IMR-90 (cell line): ENCODE measurements around the gene LY6G6D. TPM values are rescaled to one million over a fixed set of nuclear protein-coding genes. Genes with fewer than 3 reads are reported as not detected.

Source experiments
- ATAC-seq: fragments of 200-7000 bp; cut with Tn5 transposase; 2 replicates; pipeline ENCODE4 v1.9.1; 2020; ENCODE audit warnings: low read depth, mild to moderate bottlenecking, moderate library complexity
- BruUV-seq: library from RNA; stranded (reverse); fragments of 400-500 nt; replicated peaks from 2 replicates; lab custom pipeline; 2021; lab: Mats Ljungman, UMichigan
- CTCF ChIA-PET: fragments of 300-600 bp; formaldehyde crosslinking; extraction: SDS; loops from one replicate; lab custom pipeline; 2021; ENCODE audit warnings: antibody characterized with exemption; lab: Yijun Ruan, JAX
- POLR2A ChIA-PET: fragments of 300-600 bp; sonication (Branson Sonifier 250); formaldehyde crosslinking; loops from one replicate; lab custom pipeline; 2022; ENCODE audit warnings: antibody characterized with exemption; ENCODE audit not compliant: unreplicated experiment; lab: Charles Lee
- DNase-seq: peaks from one replicate; pipeline ENCODE4 v3.0.0; 2013
- H2AFZ ChIP-seq: replicated peaks from 2 replicates; pipeline ENCODE3; 2013; ENCODE audit warnings: low read length, mild to moderate bottlenecking; ENCODE audit not compliant: poor library complexity
- H2AK5ac ChIP-seq: 2 replicates; pipeline ENCODE4 v1.6.1; 2013; ENCODE audit warnings: low read depth, low read length, inconsistent platforms
- H2AK9ac ChIP-seq: replicated peaks from 2 replicates; pipeline ENCODE3; 2013; ENCODE audit warnings: mild to moderate bottlenecking, low read depth, low read length, moderate library complexity; ENCODE audit not compliant: poor library complexity
- H2BK120ac ChIP-seq: 2 replicates; pipeline ENCODE4 v1.6.1; 2013; ENCODE audit warnings: low read depth, low read length, inconsistent platforms
- H2BK15ac ChIP-seq: 3 replicates; pipeline ENCODE4 v1.6.1; 2013; ENCODE audit warnings: low read depth, low read length, inconsistent platforms
- H2BK20ac ChIP-seq: 2 replicates; pipeline ENCODE4 v1.6.1; 2013; ENCODE audit warnings: low read depth, mild to moderate bottlenecking, inconsistent platforms, low read length, moderate library complexity
- H2BK5ac ChIP-seq: 2 replicates; pipeline ENCODE4 v1.6.1; 2013; ENCODE audit warnings: mild to moderate bottlenecking, low read depth, low read length, inconsistent platforms; ENCODE audit not compliant: poor library complexity, severe bottlenecking
- H3K14ac ChIP-seq: replicated peaks from 2 replicates; pipeline ENCODE4 v1.6.1; 2013; ENCODE audit warnings: low read depth, low read length, inconsistent platforms
- H3K18ac ChIP-seq: 2 replicates; pipeline ENCODE4 v1.6.1; 2013; ENCODE audit warnings: low read depth, low read length, control low read depth
- H3K23ac ChIP-seq: 2 replicates; pipeline ENCODE4 v1.6.1; 2013; ENCODE audit warnings: low read depth, low read length, inconsistent platforms
- H3K27ac ChIP-seq: 2 replicates; pipeline ENCODE4 v1.5.1; 2013; ENCODE audit warnings: mild to moderate bottlenecking, control low read depth, low read length; ENCODE audit not compliant: insufficient read depth
- H3K27me3 ChIP-seq: 2 replicates; pipeline ENCODE4 v1.6.1; 2013; ENCODE audit warnings: low read length; ENCODE audit not compliant: control insufficient read depth, insufficient read depth
- H3K36me3 ChIP-seq: 2 replicates; pipeline ENCODE4 v1.6.1; 2013; ENCODE audit warnings: low read length, mixed read lengths; ENCODE audit not compliant: control insufficient read depth, insufficient read depth
- H3K4ac ChIP-seq: 2 replicates; pipeline ENCODE4 v1.6.1; 2013; ENCODE audit warnings: low read depth, low read length, inconsistent platforms
- H3K4me1 ChIP-seq: 2 replicates; pipeline ENCODE4 v1.6.1; 2013; ENCODE audit warnings: low read length, mixed read lengths; ENCODE audit not compliant: control insufficient read depth, insufficient read depth
- H3K4me2 ChIP-seq: 2 replicates; pipeline ENCODE4 v1.6.1; 2013; ENCODE audit warnings: low read depth, mild to moderate bottlenecking, control low read depth, low read length, moderate library complexity
- H3K4me3 ChIP-seq: 2 replicates; pipeline ENCODE4 v1.5.1; 2013; ENCODE audit warnings: low read depth, mild to moderate bottlenecking, control low read depth, low read length, moderate library complexity; ENCODE audit not compliant: insufficient read depth
- H3K56ac ChIP-seq: 2 replicates; pipeline ENCODE4 v1.6.1; 2013; ENCODE audit warnings: low read length, inconsistent platforms; ENCODE audit not compliant: insufficient read depth; ENCODE audit errors: extremely low read depth
- H3K79me1 ChIP-seq, 2 experiments: 2 replicates each; pipeline ENCODE4 v1.6.1; 2013; ENCODE audit warnings: low read length in 2 of 2, inconsistent platforms in 1 of 2, low read depth in 1 of 2
- H3K9ac ChIP-seq: 2 replicates; pipeline ENCODE4 v1.6.1; 2013; ENCODE audit warnings: low read depth, low read length, control low read depth
- H3K9me1 ChIP-seq: 2 replicates; pipeline ENCODE4 v1.6.1; 2013; ENCODE audit warnings: low read length, inconsistent platforms; ENCODE audit not compliant: insufficient read depth
- H3K9me3 ChIP-seq: 2 replicates; pipeline ENCODE4 v1.6.1; 2013; ENCODE audit warnings: low read length; ENCODE audit not compliant: control insufficient read depth, insufficient read depth
- H4K20me1 ChIP-seq: 2 replicates; pipeline ENCODE4 v1.6.1; 2013; ENCODE audit warnings: low read length, inconsistent platforms; ENCODE audit not compliant: insufficient read depth
- H4K5ac ChIP-seq: 2 replicates; pipeline ENCODE4 v1.6.1; 2013; ENCODE audit warnings: mild to moderate bottlenecking, low read depth, low read length, control low read depth
- H4K8ac ChIP-seq, 2 experiments: 2 replicates each; pipeline ENCODE4 v1.6.1; 2013; ENCODE audit warnings: low read depth in 2 of 2, low read length in 2 of 2, control low read depth in 1 of 2, inconsistent platforms in 1 of 2
- H4K91ac ChIP-seq: 2 replicates; pipeline ENCODE4 v1.6.1; 2013; ENCODE audit warnings: low read depth, low read length, inconsistent platforms; ENCODE audit not compliant: insufficient read depth
- BHLHE40 ChIP-seq: fragments of 150-350 bp; IDR thresholded peaks from 2 replicates; pipeline ENCODE4 v1.6.1; 2016; ENCODE audit warnings: mild to moderate bottlenecking, low read depth, low read length
- CEBPB ChIP-seq: IDR thresholded peaks from 2 replicates; pipeline ENCODE4 v1.6.1; 2012; ENCODE audit warnings: low read depth, low read length, improper control_type of control experiment
- FOS ChIP-seq: fragments of 150-350 bp; IDR thresholded peaks from 2 replicates; pipeline ENCODE4 v1.6.1; 2016; ENCODE audit warnings: low read depth, low read length
- MXI1 ChIP-seq: IDR thresholded peaks from 2 replicates; pipeline ENCODE4 v1.6.1; 2012; ENCODE audit warnings: low read depth, mild to moderate bottlenecking, low read length, moderate library complexity, borderline replicate concordance
- RCOR1 ChIP-seq: IDR thresholded peaks from 2 replicates; pipeline ENCODE4 v1.6.1; 2012; ENCODE audit warnings: mild to moderate bottlenecking, low read length, improper control_type of control experiment; ENCODE audit not compliant: insufficient replicate concordance
- RFX5 ChIP-seq: IDR thresholded peaks from 2 replicates; pipeline ENCODE4 v1.8.0; 2012; ENCODE audit warnings: low read depth, mild to moderate bottlenecking, low read length, moderate library complexity
- SMC3 ChIP-seq: fragments of 150-350 bp; IDR thresholded peaks from 2 replicates; pipeline ENCODE4 v1.6.1; 2016; ENCODE audit warnings: low read depth, mild to moderate bottlenecking, antibody characterized with exemption, low read length, moderate library complexity
- WGBS, 2 experiments: methylation state at CpG; one replicate each; pipeline versions ENCODE4 v1.1.5 to v1.1.7; 2013; ENCODE audit warnings: missing lambda C conversion rate in 2 of 2; ENCODE audit not compliant: insufficient read length in 1 of 2; ENCODE audit errors: extremely low coverage in 2 of 2; 5-methylcytosine and 5-hydroxymethylcytosine counted together
- dilution Hi-C: fragments of 300-500 bp; cut with HindIII; formaldehyde crosslinking; loops from one replicate; pipeline ENCODE4 v1.14.3; 2018; ENCODE audit warnings: low sequenced_read_pairs; ENCODE audit not compliant: unreplicated experiment
- in situ Hi-C: fragments of 300-500 bp; cut with MboI; formaldehyde crosslinking; loops from 3 replicates; pipeline ENCODE4 v1.14.3; 2019; ENCODE audit warnings: low sequenced_read_pairs, inconsistent platforms, mixed read lengths
- intact Hi-C: fragments of 100-400 bp; cut with micrococcal nuclease; formaldehyde crosslinking; loops from 2 replicates; pipeline ENCODE4 v1.10.0; 2022
- polyA plus RNA-seq, 3 experiments: library from polyadenylated mRNA; depleted of rRNA; stranded (reverse); fragments of >200 nt; gene quantifications; 2 replicates each; pipeline ENCODE4 v1.2.3, GENCODE V29; 2012; ENCODE audit warnings: low replicate concordance in 1 of 3
- total RNA-seq: library from RNA; depleted of rRNA; stranded (reverse); fragments of >200 nt; gene quantifications from 2 replicates; pipeline ENCODE4 v1.2.3, GENCODE V29; 2012

The LY6G6D gene
- total and polyA plus RNA-seq, 2 of the 4 experiments (the other 2 are of a cell fraction) = not detected

- no peak overlapping the region for H4K5ac ChIP-seq
- DNase-seq (peak; percentile 21), ATAC-seq (peak; percentile 88)
- TF ChIP-seq SMC3 = no peak
- no peak for TF ChIP-seq CEBPB
- no peak for TF ChIP-seq MXI1
- TF ChIP-seq RFX5 = no peak
- no peak for TF ChIP-seq FOS
- TF ChIP-seq BHLHE40 = peak; percentile 70; the same call in 1 of the 2 replicates
- TF ChIP-seq RCOR1 = no peak
- no peak overlapping the region for H3K4me2 ChIP-seq
- POLR2A ChIA-PET = no interaction called here
- H3K27me3 ChIP-seq = no peaks in the 10 kb centered on the region
- intact Hi-C loops = no loop called here
- peak overlapping the region; percentile 5 for H2BK5ac ChIP-seq
- no peak overlapping the region for H3K27ac ChIP-seq
- no peak overlapping the region for H3K9ac ChIP-seq
- peak overlapping the region; percentile 64 for H2AFZ ChIP-seq
- in situ Hi-C loops = no loop called here
- peaks cover 4% of the 10 kb centered on the region for H3K4me1 ChIP-seq
- H3K4me3 ChIP-seq = no peak overlapping the region
- CTCF ChIA-PET = interaction anchor here (0.6 kb wide), 1 partner anchor 28 kb away, joined by 3 read pairs; no protein-coding TSS in a partner anchor
- 0 out of 2 replicates have a peak overlapping the region, but pooled peaks have one; percentile 14 for H2BK120ac ChIP-seq
- no peak overlapping the region for H2BK20ac ChIP-seq
- H2BK15ac ChIP-seq = no peak overlapping the region
- H3K14ac ChIP-seq = peak overlapping the region; percentile 74
- BruUV-seq = no TSS peak
- H3K9me3 ChIP-seq = no peaks in the 10 kb centered on the region
- no peak overlapping the region for H3K18ac ChIP-seq
- 0% methylated on average over 1 of the region's 1 CpG; no CpG with 5 or more reads in 1 of the 2 experiments for WGBS, 2 experiments
- H4K20me1 ChIP-seq = no peaks in the 10 kb centered on the region
- peaks cover 5% of the 10 kb centered on the region; the same call in 1 of the 2 replicates for H3K36me3 ChIP-seq
- no peak overlapping the region; the same call in 1 of the 2 replicates for H4K91ac ChIP-seq
- peak overlapping the region; percentile 71 for H2AK9ac ChIP-seq
- H3K56ac ChIP-seq = no peak overlapping the region; the same call in 1 of the 2 replicates
- dilution Hi-C loops = no loop called here
- H3K9me1 ChIP-seq = peaks cover 10% of the 10 kb centered on the region
- peak overlapping the region; percentile 66 for H3K4ac ChIP-seq
- peak overlapping the region in 1 of 2 experiments; percentile 65; a peak in 1 of 4 replicates for H4K8ac ChIP-seq
- no peaks in the 10 kb centered on the region for H3K79me1 ChIP-seq
- no peak overlapping the region for H3K23ac ChIP-seq
- H2AK5ac ChIP-seq = peak overlapping the region; percentile 65
Observed at GRCh38 chr6:31763619-31763940, 48.4 kb downstream of the LY6G6D start.
